HG03097 (cell line): ENCODE results near the gene PIGK.

Experiments used
- ATAC-seq: cut with Tn5 transposase; IDR thresholded peaks from one replicate; pipeline ENCODE4 v1.9.1; 2021; ENCODE audit not compliant: unreplicated experiment, low FRiP score

Gene PIGK

GRCh38 chr1:77103486-77103885 lies 115.7 kb downstream of the PIGK start:
- ATAC-seq = no peak

- ATAC-seq = no peak
Measured at GRCh38 chr1:77100875-77101274, 118.4 kb downstream of the PIGK start.

GRCh38 chr1:77096496-77097255 lies 122.6 kb downstream of the PIGK start:
- no peak for ATAC-seq

GRCh38 chr1:77095236-77095635 lies 124.0 kb downstream of the PIGK start:
- ATAC-seq = no peak

- no peak for ATAC-seq
Measured at GRCh38 chr1:77089756-77090155, 129.5 kb downstream of the PIGK start.

- no peak for ATAC-seq
Measured at GRCh38 chr1:77085109-77085508, 134.1 kb downstream of the PIGK start.

GRCh38 chr1:77084457-77084856 lies 134.8 kb downstream of the PIGK start:
- ATAC-seq = no peak

- no peak for ATAC-seq
Measured at GRCh38 chr1:77081834-77082233, 137.4 kb downstream of the PIGK start.

- ATAC-seq = no peak
Measured at GRCh38 chr1:77076759-77077158, 142.5 kb downstream of the PIGK start.

- no peak for ATAC-seq
Measured at GRCh38 chr1:77068013-77068412, 151.2 kb downstream of the PIGK start.

GRCh38 chr1:77065693-77066342 lies 153.4 kb downstream of the PIGK start:
- no peak for ATAC-seq

GRCh38 chr1:77064246-77064645 lies 155.0 kb downstream of the PIGK start:
- ATAC-seq = no peak

GRCh38 chr1:77063118-77063517 lies 156.1 kb downstream of the PIGK start:
- ATAC-seq = no peak

- ATAC-seq = no peak
Measured at GRCh38 chr1:77061162-77061561, 158.1 kb downstream of the PIGK start.

GRCh38 chr1:77060000-77060399 lies 159.2 kb downstream of the PIGK start:
- no peak for ATAC-seq

- no peak for ATAC-seq
Measured at GRCh38 chr1:77057994-77058585, 161.1 kb downstream of the PIGK start.

GRCh38 chr1:77056525-77056924 lies 162.7 kb downstream of the PIGK start:
- no peak for ATAC-seq

GRCh38 chr1:77051425-77051824 lies 167.8 kb downstream of the PIGK start:
- no peak for ATAC-seq

- no peak for ATAC-seq
Measured at GRCh38 chr1:77048615-77049005, 170.6 kb downstream of the PIGK start.

- no peak for ATAC-seq
Measured at GRCh38 chr1:77047978-77048614, 171.1 kb downstream of the PIGK start.

- ATAC-seq = no peak
Measured at GRCh38 chr1:77047575-77047974, 171.7 kb downstream of the PIGK start.
